ENCODE results near the gene COPS7B.
A peak's percentile ranks its signal among the peaks of the same experiment; 100 is the strongest.

Gene COPS7B

DNA sequence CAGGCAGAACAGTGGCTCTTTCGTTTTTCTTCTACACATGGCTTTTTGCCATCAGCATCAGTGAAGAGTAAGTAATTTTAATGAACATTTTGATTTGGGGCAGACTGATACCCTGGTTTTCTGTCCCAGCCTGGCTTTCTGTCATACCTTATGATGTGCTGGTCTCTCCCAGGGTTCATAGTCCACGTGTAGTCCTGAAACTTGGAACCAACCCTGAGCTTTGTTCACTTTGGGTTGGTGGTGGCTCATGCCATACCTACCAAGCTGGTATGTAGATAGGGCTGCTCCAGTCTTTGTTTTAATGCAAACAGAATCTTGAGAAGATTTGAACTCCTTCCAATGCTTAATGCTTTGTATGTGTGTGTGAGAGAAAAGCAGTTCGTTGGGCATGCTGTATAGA lies 4.9 kb downstream of the COPS7B start:
- FAIRE-seq (no peak), DNase-seq (ENCODE audit: insufficient read length, low spot score) (no peak)
- TF ChIP-seq, protein P1, sequence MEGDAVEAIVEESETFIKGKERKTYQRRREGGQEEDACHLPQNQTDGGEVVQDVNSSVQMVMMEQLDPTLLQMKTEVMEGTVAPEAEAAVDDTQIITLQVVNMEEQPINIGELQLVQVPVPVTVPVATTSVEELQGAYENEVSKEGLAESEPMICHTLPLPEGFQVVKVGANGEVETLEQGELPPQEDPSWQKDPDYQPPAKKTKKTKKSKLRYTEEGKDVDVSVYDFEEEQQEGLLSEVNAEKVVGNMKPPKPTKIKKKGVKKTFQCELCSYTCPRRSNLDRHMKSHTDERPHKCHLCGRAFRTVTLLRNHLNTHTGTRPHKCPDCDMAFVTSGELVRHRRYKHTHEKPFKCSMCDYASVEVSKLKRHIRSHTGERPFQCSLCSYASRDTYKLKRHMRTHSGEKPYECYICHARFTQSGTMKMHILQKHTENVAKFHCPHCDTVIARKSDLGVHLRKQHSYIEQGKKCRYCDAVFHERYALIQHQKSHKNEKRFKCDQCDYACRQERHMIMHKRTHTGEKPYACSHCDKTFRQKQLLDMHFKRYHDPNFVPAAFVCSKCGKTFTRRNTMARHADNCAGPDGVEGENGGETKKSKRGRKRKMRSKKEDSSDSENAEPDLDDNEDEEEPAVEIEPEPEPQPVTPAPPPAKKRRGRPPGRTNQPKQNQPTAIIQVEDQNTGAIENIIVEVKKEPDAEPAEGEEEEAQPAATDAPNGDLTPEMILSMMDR (IDR thresholded peaks at IDR 0.05; ENCODE audit: insufficient read depth, missing control alignments), result no peak

DNA sequence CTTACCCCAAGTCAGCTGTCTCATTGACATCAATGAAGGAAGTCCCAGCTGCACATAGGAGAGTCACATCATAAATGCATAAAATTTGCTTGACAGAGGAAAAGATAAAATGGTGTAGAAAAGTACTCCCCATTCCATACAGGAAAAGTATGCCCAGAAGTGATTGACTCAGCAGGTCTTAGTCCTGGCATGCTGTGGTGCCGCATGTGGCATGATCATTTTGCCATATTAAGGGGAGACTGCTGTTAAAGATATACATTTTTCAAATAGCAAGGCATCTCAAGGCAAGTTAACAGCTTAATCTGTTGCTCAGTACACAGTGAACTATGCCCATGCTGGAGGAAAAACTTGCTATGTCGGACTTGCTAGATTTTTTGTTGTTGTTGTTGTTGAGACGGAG lies 8.1 kb downstream of the COPS7B start:
- DNase-seq (ENCODE audit: insufficient read length, low spot score), result no peak

DNA sequence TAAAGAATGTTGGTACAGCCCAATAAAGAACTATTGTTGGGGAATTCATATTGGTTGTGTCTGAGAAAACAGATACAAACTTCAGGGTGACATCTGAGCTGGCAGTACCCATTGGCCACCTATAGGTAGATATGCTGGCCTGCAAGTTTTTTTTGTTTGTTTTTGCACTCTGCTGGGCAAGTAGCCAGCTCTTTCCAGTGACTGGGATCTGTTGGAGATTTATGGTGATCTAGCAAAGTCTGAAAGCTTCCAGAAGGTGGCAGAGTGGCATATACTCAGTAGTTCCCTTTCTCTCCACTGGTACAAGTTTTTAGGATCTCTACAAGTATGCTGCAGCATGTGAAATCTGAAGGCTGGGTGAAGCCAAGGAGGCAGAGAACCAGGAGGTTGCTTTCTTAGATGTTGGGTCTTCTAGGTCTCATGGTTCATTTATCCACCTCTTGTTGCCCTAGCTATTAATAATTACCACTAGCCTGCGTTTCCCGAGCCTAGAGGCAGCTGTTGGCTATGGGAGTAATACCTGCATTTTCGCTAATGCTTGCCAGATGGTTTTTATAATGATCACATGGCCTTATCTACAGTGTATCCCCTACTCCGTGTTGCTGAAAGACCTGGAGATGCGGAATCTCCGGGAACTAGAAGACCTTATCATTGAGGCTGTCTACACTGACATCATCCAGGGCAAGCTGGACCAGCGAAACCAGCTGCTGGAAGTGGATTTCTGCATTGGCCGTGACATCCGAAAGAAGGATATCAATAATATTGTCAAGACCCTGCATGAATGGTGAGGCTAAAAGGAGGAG lies 9.5 kb downstream of the COPS7B start:
- FAIRE-seq, result no peak
- no peak for DNase-seq (ENCODE audit: insufficient read length, low spot score)
- TF ChIP-seq, protein P1 (IDR thresholded peaks at IDR 0.05; ENCODE audit: insufficient read depth, missing control alignments), result peak; percentile 7

More for the DNA sequence above, 8.1 kb downstream of the COPS7B start:
- TF ChIP-seq, protein P1 (IDR thresholded peaks at IDR 0.05; ENCODE audit: insufficient read depth, missing control alignments), result no peak
- no peak for FAIRE-seq

DNA sequence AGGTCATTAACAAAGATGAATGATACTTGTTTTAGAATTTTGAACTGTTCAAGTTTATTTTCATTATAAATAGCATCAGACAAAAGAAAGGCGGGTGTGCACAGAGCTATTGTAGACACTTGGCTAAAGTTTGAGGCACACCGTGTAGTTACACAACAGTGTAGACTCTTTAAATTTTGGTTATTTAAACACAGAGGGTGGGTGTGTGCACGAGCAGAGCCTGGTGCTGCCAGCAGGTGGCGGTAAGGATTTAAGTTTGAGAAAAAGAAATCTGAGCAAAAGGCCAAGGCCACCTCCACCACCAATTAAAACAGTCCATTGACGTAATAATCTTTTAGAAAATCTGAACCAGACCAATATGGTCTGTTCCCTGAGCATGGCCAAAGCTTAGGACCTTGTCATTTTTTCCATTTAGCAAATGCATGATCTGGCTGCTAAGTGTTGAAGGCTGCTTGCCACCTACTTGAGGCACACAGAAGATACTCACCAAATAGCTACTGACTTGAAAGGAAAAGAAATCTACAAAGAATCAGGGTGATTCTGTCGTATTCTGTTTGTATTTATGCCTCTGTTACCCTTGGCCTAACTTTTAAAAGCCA lies 14.3 kb downstream of the COPS7B start:
- TF ChIP-seq, protein P1 (IDR thresholded peaks at IDR 0.05; ENCODE audit: insufficient read depth, missing control alignments), result peak; percentile 54
- no peak for FAIRE-seq
- no peak for DNase-seq (ENCODE audit: insufficient read length, low spot score)

DNA sequence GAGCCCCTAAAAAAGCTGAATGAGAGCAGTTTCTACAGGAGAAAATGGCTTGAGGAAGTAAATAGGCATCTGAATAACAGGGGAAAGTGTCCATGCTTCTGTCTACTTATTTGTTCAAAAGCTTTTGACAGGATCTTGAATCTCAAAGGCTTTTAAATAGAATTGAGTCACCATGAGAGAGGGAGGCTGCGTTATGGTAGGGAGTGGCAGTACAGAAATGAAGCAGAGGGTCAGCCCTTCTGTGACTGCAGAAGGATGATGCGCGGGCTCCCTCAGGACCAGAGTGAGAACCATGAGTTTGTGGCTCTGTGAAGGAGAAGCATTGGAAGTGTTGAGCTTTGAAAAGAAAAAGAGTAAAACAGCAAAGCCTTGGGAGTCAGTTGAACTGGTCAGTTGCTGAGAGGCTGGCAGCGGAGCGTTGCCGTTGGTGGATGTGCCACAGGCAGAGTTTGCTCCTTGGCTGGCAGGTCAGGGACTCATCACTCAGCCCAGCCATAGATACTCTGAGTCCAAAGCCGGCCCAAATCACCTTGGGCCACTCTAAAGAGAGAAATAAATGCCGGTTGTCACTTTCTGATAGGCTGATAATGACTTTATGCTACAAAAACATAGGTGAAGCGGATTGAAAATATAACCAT lies 17.4 kb downstream of the COPS7B start:
- no peak for DNase-seq (ENCODE audit: insufficient read length, low spot score)
- no peak for FAIRE-seq
- TF ChIP-seq, protein P1 (IDR thresholded peaks at IDR 0.05; ENCODE audit: insufficient read depth, missing control alignments), result no peak

DNA sequence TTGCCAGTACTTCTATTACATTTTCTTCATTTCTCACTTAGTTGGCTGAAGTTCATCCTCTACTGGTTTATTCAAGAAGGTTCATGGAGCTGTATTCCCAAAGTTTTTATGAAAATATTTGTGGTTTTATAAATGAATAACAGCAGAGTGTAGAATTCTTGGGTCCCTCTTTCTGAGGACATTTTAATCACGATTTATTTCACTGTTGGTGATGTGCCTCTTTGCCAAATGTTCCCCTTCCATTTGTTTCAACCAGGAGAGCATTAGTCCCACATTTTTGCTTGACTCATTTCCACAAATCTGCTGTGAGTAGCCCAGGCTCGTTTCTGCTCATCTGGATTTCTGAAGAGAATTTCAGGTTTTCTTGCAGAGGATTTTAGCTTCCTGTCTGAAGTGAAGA lies 20.8 kb downstream of the COPS7B start:
- DNase-seq (ENCODE audit: insufficient read length, low spot score) (no peak), FAIRE-seq (no peak)
- TF ChIP-seq, protein P1 (IDR thresholded peaks at IDR 0.05; ENCODE audit: insufficient read depth, missing control alignments), result no peak
